CD4-positive, alpha-beta memory T cell (primary cell): ENCODE measurements around the gene NNMT. TPM values are rescaled to one million over a fixed set of nuclear protein-coding genes. Genes with fewer than 3 reads are reported as not detected.

ENCODE experiments used
- CTCF ChIA-PET: fragments of 350-600 bp; sonication (Branson Sonifier 250); formaldehyde crosslinking; loops from one replicate; lab custom pipeline; 2021; ENCODE audit warnings: inconsistent platforms; ENCODE audit not compliant: partially characterized antibody; lab: Charles Lee
- POLR2A ChIA-PET: fragments of 350-600 bp; sonication (Branson Sonifier 250); formaldehyde crosslinking; loops from one replicate; lab custom pipeline; 2021; ENCODE audit not compliant: partially characterized antibody; lab: Charles Lee
- DNase-seq, 5 donors: peaks; one replicate each; pipeline versions ENCODE4 v3.0.0 to v3.0.0-alpha.2; 2020 to 2022; ENCODE audit warnings: mixed read lengths in 1 of 5
- H3K27ac ChIP-seq: one replicate; pipeline ENCODE4 v1.7.0; 2013; ENCODE audit warnings: low read depth, low read length
- H3K27me3 ChIP-seq: 2 replicates; pipeline ENCODE4 v1.7.0; 2013; ENCODE audit warnings: mild to moderate bottlenecking, low read length, moderate library complexity; ENCODE audit not compliant: insufficient read depth
- H3K36me3 ChIP-seq: 2 replicates; pipeline ENCODE4 v1.7.0; 2013; ENCODE audit warnings: mild to moderate bottlenecking, low read length, moderate library complexity; ENCODE audit not compliant: insufficient read depth
- H3K4me1 ChIP-seq: 2 replicates; pipeline ENCODE4 v1.7.0; 2013; ENCODE audit warnings: mild to moderate bottlenecking, low read length, moderate library complexity; ENCODE audit not compliant: insufficient read depth
- H3K4me3 ChIP-seq, 2 donors: one replicate each; pipeline ENCODE4 v1.7.0; 2013; ENCODE audit warnings: low read length in 2 of 2, mild to moderate bottlenecking in 1 of 2
- H3K9me3 ChIP-seq, 2 donors: one replicate each; pipeline ENCODE4 v1.7.0; 2013; ENCODE audit warnings: low read length in 2 of 2, control low read depth in 1 of 2; ENCODE audit not compliant: control insufficient read depth in 1 of 2
- H3K27ac Mint-ChIP-seq, 7 donors: one replicate each; pipeline ENCODE4 v1.8.0; 2020 to 2021; ENCODE audit warnings: mixed read lengths in 7 of 7, mild to moderate bottlenecking in 6 of 7, inconsistent platforms in 3 of 7, moderate library complexity in 3 of 7
- H3K27me3 Mint-ChIP-seq, 2 donors: one replicate each; pipeline ENCODE4 v1.8.0; 2020 to 2021; ENCODE audit warnings: mixed read lengths in 2 of 2
- H3K36me3 Mint-ChIP-seq, 2 donors: one replicate each; pipeline ENCODE4 v1.8.0; 2020 to 2021; ENCODE audit warnings: mixed read lengths in 2 of 2, inconsistent platforms in 1 of 2, mild to moderate bottlenecking in 1 of 2
- H3K4me1 Mint-ChIP-seq, 4 donors: one replicate each; pipeline ENCODE4 v1.8.0; 2020 to 2021; ENCODE audit warnings: mixed read lengths in 4 of 4, mild to moderate bottlenecking in 1 of 4
- H3K4me3 Mint-ChIP-seq, 8 donors: one replicate each; pipeline ENCODE4 v1.8.0; 2020 to 2021; ENCODE audit warnings: mixed read lengths in 8 of 8, mild to moderate bottlenecking in 7 of 8, moderate library complexity in 6 of 8, inconsistent platforms in 3 of 8
- H3K9me3 Mint-ChIP-seq, 8 donors: one replicate each; pipeline ENCODE4 v1.8.0; 2020 to 2021; ENCODE audit warnings: mixed read lengths in 8 of 8, mild to moderate bottlenecking in 5 of 8, inconsistent platforms in 3 of 8, moderate library complexity in 1 of 8
- intact Hi-C: fragments of 100-400 bp; cut with micrococcal nuclease; formaldehyde crosslinking; loops from one replicate; pipeline ENCODE4 v1.15.1; 2023
- polyA plus RNA-seq, 2 donors: library from polyadenylated mRNA; unstranded; fragments of 300-500 nt; fragmentation: Illumina TruSeq; gene quantifications; one replicate each; pipeline ENCODE4 v1.2.3, GENCODE V29; 2021
- total RNA-seq, 2 experiments: library from RNA; stranded (reverse); gene quantifications; one replicate each; pipeline ENCODE4 v1.2.3, GENCODE V29; 2021

Gene NNMT
- total and polyA plus RNA-seq, 4 experiments from 2014 or later, result not detected

DNA sequence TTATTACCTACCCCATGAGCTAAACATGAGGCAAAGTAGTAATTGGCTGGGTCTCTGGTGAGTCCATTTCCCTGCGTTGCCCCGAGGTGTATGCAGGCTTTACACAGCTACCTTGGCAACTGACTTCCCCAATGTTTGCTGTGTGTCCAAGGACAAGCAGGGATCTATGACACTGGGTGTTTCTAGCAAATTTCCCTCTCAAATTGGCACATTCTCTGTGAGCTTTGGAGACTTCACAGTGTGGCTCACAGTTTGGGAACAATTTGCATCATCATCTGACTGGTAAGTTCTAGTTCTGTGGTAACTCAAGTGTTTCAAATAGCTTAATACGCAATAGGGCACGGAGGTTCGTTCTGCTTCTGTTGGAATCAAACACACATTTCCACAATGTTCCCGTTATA is 12.5 kb downstream of the NNMT start:
- peaks cover 0 to 4% (median 1%) of the 10 kb centered on the region in 8 donors for H3K9me3 Mint-ChIP-seq
- no peaks in the 10 kb centered on the region for H3K4me1 Mint-ChIP-seq
- peaks cover 32 to 38% of the 10 kb centered on the region in 2 donors for H3K27me3 Mint-ChIP-seq
- H3K4me3 ChIP-seq, result no peak overlapping the region
- H3K36me3 ChIP-seq, result no peaks in the 10 kb centered on the region
- DNase-seq, result no peak
- no peaks in the 10 kb centered on the region for H3K4me1 ChIP-seq
- no peaks in the 10 kb centered on the region for H3K36me3 Mint-ChIP-seq
- CTCF ChIA-PET, result no interaction called here
- POLR2A ChIA-PET, result no interaction called here
- intact Hi-C loops, result no loop called here
- H3K27ac Mint-ChIP-seq, result no peak overlapping the region
- peaks cover 4% of the 10 kb centered on the region for H3K27me3 ChIP-seq
- H3K4me3 Mint-ChIP-seq, result no peak overlapping the region
- no peaks in the 10 kb centered on the region for H3K9me3 ChIP-seq
- no peak overlapping the region for H3K27ac ChIP-seq

DNA sequence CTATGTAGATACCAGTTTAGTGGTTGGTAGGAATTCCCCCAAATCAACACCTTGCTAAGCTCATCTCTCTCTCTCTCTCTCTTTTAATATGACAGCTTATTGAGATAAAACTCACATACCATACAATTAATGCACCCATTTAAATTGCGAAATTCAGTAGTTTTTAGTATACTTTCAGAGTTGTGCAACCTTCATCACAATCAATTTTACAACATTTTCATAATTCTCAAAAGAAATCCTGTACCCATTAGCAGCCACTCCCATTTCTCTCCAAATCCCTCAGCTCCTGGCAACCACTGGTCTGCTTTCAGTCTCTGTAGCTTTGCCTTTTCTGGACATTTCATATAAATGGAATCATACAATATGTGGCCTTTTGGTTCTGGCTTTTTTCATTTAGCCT is 13.3 kb downstream of the NNMT start:
- intact Hi-C loops, result no loop called here

DNA sequence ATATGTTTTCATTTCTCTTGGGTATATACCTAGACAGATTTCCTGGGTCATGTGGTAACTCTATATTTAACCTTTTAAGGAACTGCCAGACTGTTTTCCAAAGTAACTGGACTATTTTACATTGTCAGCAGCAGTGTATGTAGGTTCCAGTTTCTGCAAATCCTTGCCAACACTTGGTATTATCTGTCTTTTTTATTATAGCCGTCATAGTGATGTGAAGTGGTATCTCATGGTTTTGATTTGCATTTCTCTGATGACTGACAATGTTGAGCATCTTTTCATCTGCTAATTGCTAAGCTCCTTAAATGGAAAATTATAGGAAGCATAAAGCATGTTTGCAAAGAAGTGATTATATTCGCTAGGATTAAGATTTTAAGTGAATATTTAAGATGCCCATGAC is 13.9 kb downstream of the NNMT start:
- intact Hi-C loops, result no loop called here
- H3K27me3 Mint-ChIP-seq, result peaks cover 34 to 38% of the 10 kb centered on the region in 2 donors

More for the DNA sequence above, 13.3 kb downstream of the NNMT start:
- Histone ChIP-seq H3K9me3 (no peaks in the 10 kb centered on the region), H3K4me3 (no peak overlapping the region), H3K4me1 (no peaks in the 10 kb centered on the region), H3K36me3 (no peaks in the 10 kb centered on the region), H3K27me3 (peaks cover 3% of the 10 kb centered on the region), H3K27ac (no peak overlapping the region)
- POLR2A ChIA-PET, result no interaction called here
- no peaks in the 10 kb centered on the region for H3K36me3 Mint-ChIP-seq
- H3K27me3 Mint-ChIP-seq, result peaks cover 32 to 38% of the 10 kb centered on the region in 2 donors
- peaks cover 0 to 4% (median 1%) of the 10 kb centered on the region in 8 donors for H3K9me3 Mint-ChIP-seq
- H3K4me3 Mint-ChIP-seq, result no peak overlapping the region
- no peaks in the 10 kb centered on the region for H3K4me1 Mint-ChIP-seq
- CTCF ChIA-PET, result no interaction called here
- no peak for DNase-seq
- H3K27ac Mint-ChIP-seq, result no peak overlapping the region

DNA sequence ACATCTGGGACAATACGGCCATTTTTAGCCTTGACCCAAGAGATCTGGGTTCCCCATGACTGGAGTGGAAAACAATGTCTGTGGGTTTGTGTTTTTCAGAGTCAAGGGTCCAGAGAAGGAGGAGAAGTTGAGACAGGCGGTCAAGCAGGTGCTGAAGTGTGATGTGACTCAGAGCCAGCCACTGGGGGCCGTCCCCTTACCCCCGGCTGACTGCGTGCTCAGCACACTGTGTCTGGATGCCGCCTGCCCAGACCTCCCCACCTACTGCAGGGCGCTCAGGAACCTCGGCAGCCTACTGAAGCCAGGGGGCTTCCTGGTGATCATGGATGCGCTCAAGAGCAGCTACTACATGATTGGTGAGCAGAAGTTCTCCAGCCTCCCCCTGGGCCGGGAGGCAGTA is 15.7 kb downstream of the NNMT start:
- H3K4me3 Mint-ChIP-seq, result no peak overlapping the region
- no peak overlapping the region for H3K27ac Mint-ChIP-seq
- H3K4me1 Mint-ChIP-seq, result peaks cover 5 to 11% (median 10%) of the 10 kb centered on the region in 4 donors
- H3K9me3 Mint-ChIP-seq, result peaks cover 0 to 4% (median 0%) of the 10 kb centered on the region in 8 donors
- H3K27me3 ChIP-seq, result peaks cover 3% of the 10 kb centered on the region
- POLR2A ChIA-PET, result no interaction called here
- no peaks in the 10 kb centered on the region for H3K36me3 ChIP-seq
- intact Hi-C loops, result no loop called here
- no peaks in the 10 kb centered on the region for H3K9me3 ChIP-seq
- no peaks in the 10 kb centered on the region for H3K36me3 Mint-ChIP-seq
- peaks cover 14% of the 10 kb centered on the region for H3K4me1 ChIP-seq
- no peak overlapping the region for H3K4me3 ChIP-seq
- H3K27me3 Mint-ChIP-seq, result peaks cover 34 to 38% of the 10 kb centered on the region in 2 donors
- DNase-seq, result no peak
- H3K27ac ChIP-seq, result no peak overlapping the region
- CTCF ChIA-PET, result no interaction called here

More for the DNA sequence above, 13.9 kb downstream of the NNMT start:
- ChIA-PET CTCF (no interaction called here), POLR2A (no interaction called here)
- H3K36me3 ChIP-seq, result no peaks in the 10 kb centered on the region
- no peaks in the 10 kb centered on the region for H3K9me3 ChIP-seq
- Mint-ChIP-seq H3K27ac (no peak overlapping the region), H3K4me1 (no peaks in the 10 kb centered on the region), H3K4me3 (no peak overlapping the region), H3K9me3 (peaks cover 0 to 4% (median 1%) of the 10 kb centered on the region in 8 donors), H3K36me3 (no peaks in the 10 kb centered on the region)
- no peaks in the 10 kb centered on the region for H3K4me1 ChIP-seq
- H3K27me3 ChIP-seq, result peaks cover 3% of the 10 kb centered on the region
- DNase-seq, result no peak
- no peak overlapping the region for H3K27ac ChIP-seq
- no peak overlapping the region for H3K4me3 ChIP-seq

DNA sequence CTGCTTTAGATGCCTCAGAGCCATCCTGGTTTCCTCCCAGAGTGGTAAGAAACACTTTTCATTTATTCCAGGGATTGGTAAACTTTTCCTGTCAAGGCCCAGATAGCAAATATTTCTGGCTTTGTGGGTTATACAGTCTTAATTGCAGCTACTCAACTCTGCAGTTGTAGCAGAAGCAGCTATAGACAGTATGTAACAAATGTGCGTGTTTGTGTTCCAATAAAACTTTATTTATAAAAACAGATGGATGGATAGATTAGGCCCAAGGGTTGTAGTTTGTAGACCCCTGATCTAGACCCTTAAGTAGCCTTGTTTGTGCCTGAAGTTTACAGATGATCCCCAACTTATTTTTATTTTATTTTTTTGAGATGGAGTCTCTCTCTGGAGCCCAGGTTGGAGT is 17.9 kb downstream of the NNMT start:
- Histone ChIP-seq H3K4me1 (peaks cover 14% of the 10 kb centered on the region), H3K36me3 (no peaks in the 10 kb centered on the region), H3K27ac (no peak overlapping the region), H3K27me3 (peaks cover 3% of the 10 kb centered on the region), H3K4me3 (no peak overlapping the region), H3K9me3 (no peaks in the 10 kb centered on the region)
- POLR2A ChIA-PET, result interaction anchor here (1.1 kb wide), 1 partner anchor 9 kb away, joined by 3 read pairs; no protein-coding TSS in a partner anchor
- Mint-ChIP-seq H3K4me1 (peaks cover 5 to 12% (median 11%) of the 10 kb centered on the region in 4 donors), H3K9me3 (peaks cover 0 to 2% (median 0%) of the 10 kb centered on the region in 8 donors), H3K27ac (no peak overlapping the region), H3K27me3 (peaks cover 18 to 20% of the 10 kb centered on the region in 2 donors), H3K4me3 (no peak overlapping the region), H3K36me3 (no peaks in the 10 kb centered on the region)
- CTCF ChIA-PET, result no interaction called here
- no peak for DNase-seq
- intact Hi-C loops, result no loop called here

DNA sequence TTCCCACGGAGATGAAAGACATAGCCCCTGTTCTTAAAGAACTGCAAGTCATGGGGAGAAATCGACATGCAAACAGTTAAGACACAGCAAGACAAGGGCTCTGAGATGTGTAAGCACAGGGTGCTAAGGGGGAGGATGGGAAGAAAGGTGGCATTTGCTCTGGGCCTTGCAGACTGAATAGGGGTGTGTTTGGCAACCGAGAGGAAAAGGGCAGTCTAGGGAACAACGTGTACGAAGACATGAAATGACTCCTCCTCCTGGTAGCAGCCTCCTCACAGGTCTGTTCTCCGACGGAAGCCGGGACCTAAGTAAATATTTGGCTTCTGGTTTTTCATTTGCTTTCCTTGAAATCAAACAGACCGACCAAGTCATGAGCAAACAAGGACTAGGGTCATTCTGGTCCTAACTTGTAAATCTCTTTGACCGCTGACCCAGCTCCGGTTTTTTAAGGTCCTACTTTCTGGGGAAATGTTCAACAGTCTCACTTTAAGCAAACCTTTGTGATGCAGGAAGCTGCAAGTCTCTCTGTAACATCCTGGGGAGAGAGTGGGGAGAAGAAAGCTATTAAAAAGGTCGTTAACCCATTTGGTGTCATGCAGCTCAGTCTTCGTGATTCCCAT is 19.7 kb downstream of the NNMT start:
- Histone ChIP-seq H3K27ac (no peak overlapping the region), H3K36me3 (no peaks in the 10 kb centered on the region), H3K9me3 (no peaks in the 10 kb centered on the region), H3K27me3 (no peaks in the 10 kb centered on the region), H3K4me3 (no peak overlapping the region), H3K4me1 (peaks cover 14% of the 10 kb centered on the region)
- intact Hi-C loops, result no loop called here
- Mint-ChIP-seq H3K36me3 (no peaks in the 10 kb centered on the region), H3K4me3 (peak overlapping the region; percentile 66 to 87 (median 78)), H3K4me1 (peaks cover 5 to 19% (median 14%) of the 10 kb centered on the region in 4 donors), H3K9me3 (no peaks in the 10 kb centered on the region), H3K27me3 (peaks cover 12 to 13% of the 10 kb centered on the region in 2 donors), H3K27ac (peak overlapping the region in 6 of 7 donors; percentile 5 to 87 (median 32))
- POLR2A ChIA-PET, result no interaction called here
- CTCF ChIA-PET, result interaction anchor here (1.0 to 1.2 kb wide), 2 partner anchors 31 to 33 kb away, joined by 3 to 6 read pairs; no protein-coding TSS in a partner anchor
- peak in 4 of 5 donors; percentile 2 to 16 (median 5) for DNase-seq

DNA sequence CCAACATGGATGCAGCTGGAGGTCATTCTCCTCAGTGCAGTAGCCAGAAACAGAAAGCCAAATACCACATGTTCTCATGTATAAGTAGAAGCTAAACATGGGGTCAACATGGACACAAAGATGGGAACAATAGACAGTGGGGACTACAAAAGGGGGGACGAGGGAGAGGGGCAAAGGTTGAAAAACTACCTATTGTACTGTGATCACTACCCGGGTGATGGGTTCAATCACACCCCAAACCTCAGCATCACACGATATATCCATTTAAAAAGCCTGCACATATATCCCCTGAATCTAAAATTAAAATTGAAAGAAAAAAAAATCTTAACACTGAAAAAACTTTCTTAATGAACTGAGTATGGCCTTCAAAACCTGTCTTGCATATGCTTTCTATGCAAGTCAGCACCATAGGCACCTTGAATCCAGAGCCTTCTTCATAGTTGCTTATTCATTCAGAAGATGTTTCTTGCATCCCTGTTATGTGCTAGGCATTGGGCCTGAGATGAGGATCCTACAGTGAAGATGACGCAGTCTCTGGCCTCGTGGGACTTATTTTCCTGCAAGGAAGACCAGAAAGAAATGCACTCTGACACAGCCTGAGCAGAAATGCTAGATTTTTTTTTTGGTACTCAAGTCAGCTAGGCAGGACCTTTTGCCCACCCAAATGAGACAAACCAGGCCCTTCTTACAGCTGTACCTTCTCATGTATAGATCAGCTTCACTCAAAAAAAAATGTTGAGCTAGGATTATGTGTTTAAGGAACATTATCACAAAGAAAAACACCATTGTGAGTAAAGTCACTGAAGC is 21.0 kb downstream of the NNMT start:
- no peak overlapping the region for H3K27ac Mint-ChIP-seq
- no peak for DNase-seq
- intact Hi-C loops, result no loop called here
- Histone ChIP-seq H3K4me1 (peaks cover 14% of the 10 kb centered on the region), H3K36me3 (no peaks in the 10 kb centered on the region), H3K27me3 (no peaks in the 10 kb centered on the region), H3K9me3 (no peaks in the 10 kb centered on the region), H3K4me3 (no peak overlapping the region), H3K27ac (no peak overlapping the region)
- no peaks in the 10 kb centered on the region for H3K36me3 Mint-ChIP-seq
- peaks cover 5 to 19% (median 14%) of the 10 kb centered on the region in 4 donors for H3K4me1 Mint-ChIP-seq
- H3K27me3 Mint-ChIP-seq, result peaks cover 12 to 14% of the 10 kb centered on the region in 2 donors
- no peaks in the 10 kb centered on the region for H3K9me3 Mint-ChIP-seq
- ChIA-PET POLR2A (no interaction called here), CTCF (interaction anchor here (1.0 to 1.2 kb wide), 3 partner anchors 10 to 31 kb away, joined by 3 to 6 read pairs (median 4); no protein-coding TSS in a partner anchor)
- no peak overlapping the region for H3K4me3 Mint-ChIP-seq
